SK-N-SH treated with all-trans-retinoic acid at 6 μM for 48 hours (cell line): Measurements from ENCODE around the gene MUS81.

Source experiments
- ATAC-seq: fragments of 200-7000 bp; cut with Tn5 transposase; 3 replicates; pipeline ENCODE4 v1.9.1; 2020; ENCODE audit warnings: mild to moderate bottlenecking, moderate library complexity
- ARNTL ChIP-seq: fragments of 450-650 bp; formaldehyde crosslinking; IDR thresholded peaks from 2 replicates; pipeline ENCODE4 v1.5.0; 2020; ENCODE audit warnings: low read depth, mild to moderate bottlenecking, moderate library complexity, borderline replicate concordance
- BACH2 ChIP-seq: fragments of 250-450 bp; sonication (Bioruptor Pico); IDR thresholded peaks from 2 replicates; pipeline ENCODE4 v1.9.0; 2021; ENCODE audit warnings: mild to moderate bottlenecking, borderline replicate concordance
- ESRRG ChIP-seq: fragments of 250-450 bp; sonication (Bioruptor Pico); IDR thresholded peaks from 2 replicates; pipeline ENCODE4 v1.6.1; 2021; ENCODE audit warnings: mild to moderate bottlenecking
- GLIS3 ChIP-seq: fragments of 250-450 bp; sonication (Bioruptor Pico); IDR thresholded peaks from 2 replicates; pipeline ENCODE4 v1.5.0; 2020; ENCODE audit warnings: mild to moderate bottlenecking, moderate library complexity
- ISL1 ChIP-seq: fragments of 250-450 bp; sonication (Bioruptor Pico); IDR thresholded peaks from 2 replicates; pipeline ENCODE4 v2.1.2; 2022; ENCODE audit warnings: mild to moderate bottlenecking, moderate library complexity
- OSR1 ChIP-seq: fragments of 250-450 bp; sonication (Bioruptor Pico); IDR thresholded peaks from 2 replicates; pipeline ENCODE4 v1.8.0; 2022; ENCODE audit warnings: moderate library complexity, mild to moderate bottlenecking, inconsistent platforms
- PPARA ChIP-seq: fragments of 250-450 bp; sonication (Bioruptor Pico); IDR thresholded peaks from 2 replicates; pipeline ENCODE4 v1.5.0; 2020; ENCODE audit warnings: mild to moderate bottlenecking, borderline replicate concordance
- SNAI2 ChIP-seq: fragments of 250-450 bp; sonication (Bioruptor Pico); IDR thresholded peaks from 2 replicates; pipeline ENCODE4 v1.5.0; 2020; ENCODE audit warnings: mild to moderate bottlenecking, moderate library complexity
- TOX ChIP-seq: fragments of 250-450 bp; sonication (Bioruptor Pico); IDR thresholded peaks from 2 replicates; pipeline ENCODE4 v1.8.0; 2021; ENCODE audit warnings: mild to moderate bottlenecking, moderate library complexity, borderline replicate concordance
- ZC3H10 ChIP-seq: fragments of 250-450 bp; sonication (Bioruptor Pico); IDR thresholded peaks from 2 replicates; pipeline ENCODE4 v1.5.1; 2021; ENCODE audit warnings: mild to moderate bottlenecking, moderate library complexity
- ZFP3 ChIP-seq: fragments of 250-450 bp; sonication (Bioruptor Pico); IDR thresholded peaks from 2 replicates; pipeline ENCODE4 v1.5.0; 2020; ENCODE audit warnings: mild to moderate bottlenecking, moderate library complexity
- ZFP30 ChIP-seq: fragments of 450-650 bp; formaldehyde crosslinking; IDR thresholded peaks from 2 replicates; pipeline ENCODE4 v1.5.0; 2022; ENCODE audit warnings: mild to moderate bottlenecking, moderate library complexity
- ZNF565 ChIP-seq: fragments of 450-650 bp; formaldehyde crosslinking; conservative IDR thresholded peaks from 2 replicates; pipeline ENCODE4 v1.5.0; 2020; ENCODE audit warnings: low read depth, mild to moderate bottlenecking, moderate library complexity
- ZNF70 ChIP-seq: fragments of 450-650 bp; formaldehyde crosslinking; IDR thresholded peaks from 2 replicates; pipeline ENCODE4 v1.5.0; 2020; ENCODE audit warnings: mild to moderate bottlenecking, moderate library complexity
- ZNF8 ChIP-seq: fragments of 450-650 bp; formaldehyde crosslinking; IDR thresholded peaks from 2 replicates; pipeline ENCODE4 v1.5.0; 2020; ENCODE audit warnings: mild to moderate bottlenecking, moderate library complexity
- TF ChIP-seq, protein P1 (sequence below): fragments of 250-450 bp; sonication (Bioruptor Pico); IDR thresholded peaks from 2 replicates; pipeline ENCODE4 v1.5.0; 2020; ENCODE audit warnings: mild to moderate bottlenecking, moderate library complexity
- TF ChIP-seq, protein P2 (sequence below): fragments of 250-450 bp; sonication (Bioruptor Pico); IDR thresholded peaks from 2 replicates; pipeline ENCODE4 v1.5.1; 2021; ENCODE audit warnings: mild to moderate bottlenecking, moderate library complexity
- TF ChIP-seq, protein P3 (sequence below): fragments of 250-450 bp; sonication (Bioruptor Pico); IDR thresholded peaks from 2 replicates; pipeline ENCODE4 v1.8.0; 2021; ENCODE audit warnings: low read depth, mild to moderate bottlenecking, moderate library complexity, borderline replicate concordance
- TF ChIP-seq, protein P4 (sequence below): fragments of 250-450 bp; sonication (Bioruptor Pico); IDR thresholded peaks from 2 replicates; pipeline ENCODE4 v1.8.0; 2020; ENCODE audit warnings: mild to moderate bottlenecking, moderate library complexity, borderline replicate concordance

Gene MUS81

DNA sequence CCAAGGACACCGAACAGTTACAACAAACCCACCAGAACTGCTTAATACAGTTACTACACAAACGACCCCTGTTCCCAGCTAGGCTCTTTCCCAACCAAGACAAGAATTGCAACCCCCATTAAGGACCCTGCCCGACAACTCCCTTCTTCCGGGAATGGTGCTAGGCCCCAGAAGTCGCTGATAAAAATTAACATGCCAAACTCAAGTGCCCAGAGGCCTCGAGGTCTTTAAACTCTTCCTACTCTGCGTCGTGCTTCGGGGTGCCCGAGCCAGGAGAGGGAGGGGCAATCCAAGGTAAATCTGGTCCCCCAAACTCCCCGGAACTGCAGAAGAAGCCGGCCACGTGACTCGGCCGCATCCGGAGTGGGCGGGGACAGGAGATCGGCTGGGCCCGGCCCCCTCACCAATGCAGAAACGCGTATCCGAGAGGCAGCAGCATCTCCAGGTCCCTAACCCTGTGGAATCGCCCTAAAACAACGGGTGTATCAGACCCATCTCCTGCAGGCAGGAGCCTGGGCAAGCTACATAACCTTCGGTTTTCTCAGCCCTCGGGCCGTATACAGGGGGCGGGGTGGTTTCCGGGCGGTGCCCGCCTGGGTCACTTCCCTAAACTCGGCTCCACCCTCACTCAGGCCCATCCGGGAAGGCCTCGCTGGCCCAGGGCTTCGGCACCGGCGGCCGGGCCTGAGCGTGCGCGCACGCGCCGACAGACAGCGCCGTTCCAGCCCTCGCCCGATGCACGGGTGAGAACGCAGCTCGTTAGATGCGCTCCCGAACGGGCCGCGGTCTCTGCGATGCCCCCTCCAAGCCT lies 3.3 kb upstream of the MUS81 start:
- ATAC-seq = no peak; the same call in 2 of the 3 replicates
- TF ChIP-seq, protein P1, sequence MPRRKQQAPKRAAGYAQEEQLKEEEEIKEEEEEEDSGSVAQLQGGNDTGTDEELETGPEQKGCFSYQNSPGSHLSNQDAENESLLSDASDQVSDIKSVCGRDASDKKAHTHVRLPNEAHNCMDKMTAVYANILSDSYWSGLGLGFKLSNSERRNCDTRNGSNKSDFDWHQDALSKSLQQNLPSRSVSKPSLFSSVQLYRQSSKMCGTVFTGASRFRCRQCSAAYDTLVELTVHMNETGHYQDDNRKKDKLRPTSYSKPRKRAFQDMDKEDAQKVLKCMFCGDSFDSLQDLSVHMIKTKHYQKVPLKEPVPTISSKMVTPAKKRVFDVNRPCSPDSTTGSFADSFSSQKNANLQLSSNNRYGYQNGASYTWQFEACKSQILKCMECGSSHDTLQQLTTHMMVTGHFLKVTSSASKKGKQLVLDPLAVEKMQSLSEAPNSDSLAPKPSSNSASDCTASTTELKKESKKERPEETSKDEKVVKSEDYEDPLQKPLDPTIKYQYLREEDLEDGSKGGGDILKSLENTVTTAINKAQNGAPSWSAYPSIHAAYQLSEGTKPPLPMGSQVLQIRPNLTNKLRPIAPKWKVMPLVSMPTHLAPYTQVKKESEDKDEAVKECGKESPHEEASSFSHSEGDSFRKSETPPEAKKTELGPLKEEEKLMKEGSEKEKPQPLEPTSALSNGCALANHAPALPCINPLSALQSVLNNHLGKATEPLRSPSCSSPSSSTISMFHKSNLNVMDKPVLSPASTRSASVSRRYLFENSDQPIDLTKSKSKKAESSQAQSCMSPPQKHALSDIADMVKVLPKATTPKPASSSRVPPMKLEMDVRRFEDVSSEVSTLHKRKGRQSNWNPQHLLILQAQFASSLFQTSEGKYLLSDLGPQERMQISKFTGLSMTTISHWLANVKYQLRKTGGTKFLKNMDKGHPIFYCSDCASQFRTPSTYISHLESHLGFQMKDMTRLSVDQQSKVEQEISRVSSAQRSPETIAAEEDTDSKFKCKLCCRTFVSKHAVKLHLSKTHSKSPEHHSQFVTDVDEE (CRISPR knock-in tag) = no peak
- no peak for TF ChIP-seq ESRRG
- TF ChIP-seq GLIS3 = no peak
- TF ChIP-seq, protein P2, sequence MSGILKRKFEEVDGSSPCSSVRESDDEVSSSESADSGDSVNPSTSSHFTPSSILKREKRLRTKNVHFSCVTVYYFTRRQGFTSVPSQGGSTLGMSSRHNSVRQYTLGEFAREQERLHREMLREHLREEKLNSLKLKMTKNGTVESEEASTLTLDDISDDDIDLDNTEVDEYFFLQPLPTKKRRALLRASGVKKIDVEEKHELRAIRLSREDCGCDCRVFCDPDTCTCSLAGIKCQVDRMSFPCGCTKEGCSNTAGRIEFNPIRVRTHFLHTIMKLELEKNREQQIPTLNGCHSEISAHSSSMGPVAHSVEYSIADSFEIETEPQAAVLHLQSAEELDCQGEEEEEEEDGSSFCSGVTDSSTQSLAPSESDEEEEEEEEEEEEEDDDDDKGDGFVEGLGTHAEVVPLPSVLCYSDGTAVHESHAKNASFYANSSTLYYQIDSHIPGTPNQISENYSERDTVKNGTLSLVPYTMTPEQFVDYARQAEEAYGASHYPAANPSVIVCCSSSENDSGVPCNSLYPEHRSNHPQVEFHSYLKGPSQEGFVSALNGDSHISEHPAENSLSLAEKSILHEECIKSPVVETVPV (CRISPR knock-in tag) = no peak
- TF ChIP-seq, protein P3, sequence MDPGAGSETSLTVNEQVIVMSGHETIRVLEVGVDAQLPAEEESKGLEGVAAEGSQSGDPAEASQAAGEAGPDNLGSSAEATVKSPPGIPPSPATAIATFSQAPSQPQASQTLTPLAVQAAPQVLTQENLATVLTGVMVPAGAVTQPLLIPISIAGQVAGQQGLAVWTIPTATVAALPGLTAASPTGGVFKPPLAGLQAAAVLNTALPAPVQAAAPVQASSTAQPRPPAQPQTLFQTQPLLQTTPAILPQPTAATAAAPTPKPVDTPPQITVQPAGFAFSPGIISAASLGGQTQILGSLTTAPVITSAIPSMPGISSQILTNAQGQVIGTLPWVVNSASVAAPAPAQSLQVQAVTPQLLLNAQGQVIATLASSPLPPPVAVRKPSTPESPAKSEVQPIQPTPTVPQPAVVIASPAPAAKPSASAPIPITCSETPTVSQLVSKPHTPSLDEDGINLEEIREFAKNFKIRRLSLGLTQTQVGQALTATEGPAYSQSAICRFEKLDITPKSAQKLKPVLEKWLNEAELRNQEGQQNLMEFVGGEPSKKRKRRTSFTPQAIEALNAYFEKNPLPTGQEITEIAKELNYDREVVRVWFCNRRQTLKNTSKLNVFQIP (CRISPR knock-in tag) = no peak
- TF ChIP-seq ZFP30 (CRISPR knock-in tag) = no peak
- no peak for TF ChIP-seq ZNF8 (CRISPR knock-in tag)
- TF ChIP-seq ZFP3 = no peak
- no peak for TF ChIP-seq BACH2 (CRISPR knock-in tag)
- no peak for TF ChIP-seq ISL1 (CRISPR knock-in tag)
- no peak for TF ChIP-seq SNAI2 (CRISPR knock-in tag)
- no peak for TF ChIP-seq ARNTL (CRISPR knock-in tag)
- no peak for TF ChIP-seq PPARA (CRISPR knock-in tag)
- no peak for TF ChIP-seq OSR1 (CRISPR knock-in tag)
- TF ChIP-seq, protein P4, sequence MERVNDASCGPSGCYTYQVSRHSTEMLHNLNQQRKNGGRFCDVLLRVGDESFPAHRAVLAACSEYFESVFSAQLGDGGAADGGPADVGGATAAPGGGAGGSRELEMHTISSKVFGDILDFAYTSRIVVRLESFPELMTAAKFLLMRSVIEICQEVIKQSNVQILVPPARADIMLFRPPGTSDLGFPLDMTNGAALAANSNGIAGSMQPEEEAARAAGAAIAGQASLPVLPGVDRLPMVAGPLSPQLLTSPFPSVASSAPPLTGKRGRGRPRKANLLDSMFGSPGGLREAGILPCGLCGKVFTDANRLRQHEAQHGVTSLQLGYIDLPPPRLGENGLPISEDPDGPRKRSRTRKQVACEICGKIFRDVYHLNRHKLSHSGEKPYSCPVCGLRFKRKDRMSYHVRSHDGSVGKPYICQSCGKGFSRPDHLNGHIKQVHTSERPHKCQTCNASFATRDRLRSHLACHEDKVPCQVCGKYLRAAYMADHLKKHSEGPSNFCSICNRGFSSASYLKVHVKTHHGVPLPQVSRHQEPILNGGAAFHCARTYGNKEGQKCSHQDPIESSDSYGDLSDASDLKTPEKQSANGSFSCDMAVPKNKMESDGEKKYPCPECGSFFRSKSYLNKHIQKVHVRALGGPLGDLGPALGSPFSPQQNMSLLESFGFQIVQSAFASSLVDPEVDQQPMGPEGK = no peak
- TF ChIP-seq ZNF565 (CRISPR knock-in tag) = no peak
- TF ChIP-seq, all 23 proteins: peak for 0

- no peak for ATAC-seq
- TF ChIP-seq PPARA (CRISPR knock-in tag) (no peak), ZC3H10 (CRISPR knock-in tag) (no peak)
Measured at GRCh38 chr11:65857500-65857852, 2.8 kb upstream of the MUS81 start.

- TF ChIP-seq ZNF565 (CRISPR knock-in tag) (no peak), PPARA (CRISPR knock-in tag) (no peak), ESRRG (0 out of 2 replicates have a peak, but pooled peaks have one; percentile 43), ZC3H10 (CRISPR knock-in tag) (no peak), TOX (CRISPR knock-in tag) (no peak), SNAI2 (CRISPR knock-in tag) (no peak), ARNTL (CRISPR knock-in tag) (no peak), ZNF70 (CRISPR knock-in tag) (peak; percentile 65; the same call in 1 of the 2 replicates)
- TF ChIP-seq, protein P1 (CRISPR knock-in tag) = no peak
- TF ChIP-seq, protein P3 (CRISPR knock-in tag) = no peak
- peak; percentile 72 for ATAC-seq
Measured at GRCh38 chr11:65857853-65858680, 2.2 kb upstream of the MUS81 start, which contains the start of gene CFL1. CFL1 (minus strand) TSS chr11:65858180; CDS start chr11:65858099, 81 bp downstream.
